Measurements from ENCODE around the gene TIMM44.

The TIMM44 gene

DNA sequence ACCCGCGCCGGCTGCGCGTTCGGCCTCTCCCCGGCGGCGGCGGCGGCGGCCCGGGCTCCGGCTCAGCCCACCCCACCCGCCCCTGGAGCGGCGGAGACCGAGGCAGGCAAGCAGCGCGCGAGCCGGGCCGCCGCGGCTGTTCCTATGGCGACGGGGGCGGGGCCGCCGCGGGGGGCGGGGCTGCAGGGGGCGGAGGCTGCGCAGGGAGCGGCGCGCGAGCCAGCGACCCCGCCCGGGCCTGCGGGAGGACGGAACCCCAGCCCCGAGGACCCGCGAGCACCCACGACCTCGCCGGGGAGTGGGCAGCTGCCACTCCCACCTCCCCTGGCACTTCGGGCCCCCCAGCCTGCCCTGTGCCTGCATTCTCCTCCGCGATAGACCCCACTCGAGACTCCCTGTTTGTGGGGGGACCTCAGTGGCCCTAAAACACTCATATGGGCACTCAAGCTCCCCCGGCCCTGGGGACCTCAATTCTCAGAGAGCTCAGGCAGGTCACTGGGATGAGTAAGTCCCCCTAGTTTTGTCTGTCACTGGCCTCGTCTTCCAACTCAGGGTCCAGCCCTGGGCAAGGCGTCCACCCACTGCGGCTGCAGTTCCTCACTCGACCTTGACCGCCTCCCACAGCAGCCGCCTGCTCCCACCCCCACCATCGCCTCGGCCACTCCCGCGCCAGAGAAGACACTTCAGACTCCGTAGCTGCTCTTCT is 17.3 kb downstream of the TIMM44 start, which contains the start of gene CTXN1:
CTXN1 (minus strand) TSS at position 115 of the 706 bp plus-strand sequence. CDS start 597 bp downstream, outside the sequence.
- TF ChIP-seq SNAI2 (CRISPR knock-in tag; IDR thresholded peaks at IDR 0.05) (no peak), RARB (CRISPR knock-in tag; IDR thresholded peaks at IDR 0.05) (no peak), CSRNP3 (CRISPR knock-in tag; IDR thresholded peaks at IDR 0.05) (no peak), ZNF8 (CRISPR knock-in tag; IDR thresholded peaks at IDR 0.05) (no peak), PPARA (CRISPR knock-in tag; IDR thresholded peaks at IDR 0.05; ENCODE audit: borderline replicate concordance) (no peak), OSR1 (CRISPR knock-in tag; IDR thresholded peaks at IDR 0.05) (no peak), ARNTL (CRISPR knock-in tag; IDR thresholded peaks at IDR 0.05; ENCODE audit: borderline replicate concordance, low read depth) (no peak), ISL1 (CRISPR knock-in tag; IDR thresholded peaks at IDR 0.05) (no peak), ZNF70 (CRISPR knock-in tag; IDR thresholded peaks at IDR 0.05) (no peak), ZNF565 (CRISPR knock-in tag; conservative IDR thresholded peaks at IDR 0.05; ENCODE audit: low read depth) (no peak)
- TF ChIP-seq, protein P1, sequence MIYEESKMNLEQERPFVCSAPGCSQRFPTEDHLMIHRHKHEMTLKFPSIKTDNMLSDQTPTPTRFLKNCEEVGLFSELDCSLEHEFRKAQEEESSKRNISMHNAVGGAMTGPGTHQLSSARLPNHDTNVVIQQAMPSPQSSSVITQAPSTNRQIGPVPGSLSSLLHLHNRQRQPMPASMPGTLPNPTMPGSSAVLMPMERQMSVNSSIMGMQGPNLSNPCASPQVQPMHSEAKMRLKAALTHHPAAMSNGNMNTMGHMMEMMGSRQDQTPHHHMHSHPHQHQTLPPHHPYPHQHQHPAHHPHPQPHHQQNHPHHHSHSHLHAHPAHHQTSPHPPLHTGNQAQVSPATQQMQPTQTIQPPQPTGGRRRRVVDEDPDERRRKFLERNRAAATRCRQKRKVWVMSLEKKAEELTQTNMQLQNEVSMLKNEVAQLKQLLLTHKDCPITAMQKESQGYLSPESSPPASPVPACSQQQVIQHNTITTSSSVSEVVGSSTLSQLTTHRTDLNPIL (CRISPR knock-in tag; IDR thresholded peaks at IDR 0.05; ENCODE audit: low read depth): no peak
- peak; percentile 44 for ATAC-seq

DNA sequence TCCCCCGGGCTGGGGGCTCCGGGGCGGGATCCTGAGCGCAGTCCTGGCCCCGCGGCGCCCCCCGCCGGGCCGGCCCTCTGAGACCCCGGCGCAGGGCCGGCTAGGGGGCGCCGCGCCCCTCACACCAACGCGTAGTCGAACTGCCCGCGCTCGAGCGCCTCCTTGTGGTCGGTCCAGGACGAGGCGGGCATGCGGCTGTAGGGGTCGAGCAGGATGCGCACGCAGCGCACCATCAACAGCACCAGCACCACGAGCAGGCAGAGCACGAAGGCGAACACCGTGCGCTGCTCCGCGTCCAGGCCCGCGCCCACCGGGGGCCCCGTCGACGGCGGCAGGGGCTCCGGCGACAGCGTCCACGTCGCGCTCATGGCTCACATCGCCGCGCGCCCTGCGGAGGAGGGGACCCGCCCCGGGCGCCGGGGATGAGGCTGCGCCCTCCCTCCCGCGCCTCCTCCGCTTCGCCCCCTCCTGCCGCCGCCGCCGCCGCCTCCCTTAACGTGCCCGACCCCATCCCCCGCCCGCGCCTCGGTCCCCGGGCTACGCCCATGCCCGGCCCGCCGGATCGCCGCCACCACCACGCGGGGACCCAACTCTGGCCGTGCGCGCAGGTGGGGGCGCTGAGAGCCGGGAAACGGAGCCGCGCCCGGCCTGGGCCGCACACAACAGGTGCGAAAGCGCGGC is 18.2 kb downstream of the TIMM44 start:
- TF ChIP-seq ISL1 (CRISPR knock-in tag; IDR thresholded peaks at IDR 0.05) (no peak), OSR1 (CRISPR knock-in tag; IDR thresholded peaks at IDR 0.05) (no peak), TCF4 (CRISPR knock-in tag; IDR thresholded peaks at IDR 0.05; ENCODE audit: borderline replicate concordance) (no peak), ZFP3 (CRISPR knock-in tag; IDR thresholded peaks at IDR 0.05) (0 out of 2 replicates have a peak, but pooled peaks have one; percentile 60)
- TF ChIP-seq, protein P1 (CRISPR knock-in tag; IDR thresholded peaks at IDR 0.05; ENCODE audit: low read depth): no peak
- peak; percentile 16 for ATAC-seq

DNA sequence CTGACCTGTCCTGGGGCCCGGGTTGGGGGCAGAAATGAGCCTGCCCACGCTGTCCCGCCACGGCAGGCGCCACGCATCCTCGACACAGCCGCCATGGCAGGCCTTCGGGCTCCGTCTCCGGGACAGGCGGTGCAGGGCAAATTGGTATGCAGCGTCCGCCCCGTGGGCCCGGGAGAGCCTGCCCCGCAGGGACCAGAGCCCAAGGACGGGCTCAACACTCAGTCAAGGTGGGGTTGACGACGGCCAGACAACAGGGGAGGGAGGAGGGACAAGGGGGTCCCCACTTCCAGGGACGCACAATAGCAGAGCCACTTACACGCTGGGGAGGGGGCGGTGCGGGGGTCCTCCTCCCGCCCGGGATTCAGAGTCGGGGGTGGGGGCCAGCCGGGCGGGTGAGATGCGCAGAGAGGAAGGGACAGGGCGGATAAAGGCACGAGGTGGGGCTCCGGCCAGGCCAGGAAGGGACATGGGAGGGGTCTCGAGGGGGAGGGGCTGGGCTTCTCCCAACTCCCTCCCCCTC is 18.8 kb downstream of the TIMM44 start:
- no peak for TF ChIP-seq TOX (CRISPR knock-in tag; IDR thresholded peaks at IDR 0.05; ENCODE audit: borderline replicate concordance)
- TF ChIP-seq CSRNP3 (CRISPR knock-in tag; IDR thresholded peaks at IDR 0.05): no peak
- no peak for TF ChIP-seq ESRRG (CRISPR knock-in tag; IDR thresholded peaks at IDR 0.05)
- TF ChIP-seq, protein P1 (CRISPR knock-in tag; IDR thresholded peaks at IDR 0.05; ENCODE audit: low read depth): no peak
- no peak for ATAC-seq

DNA sequence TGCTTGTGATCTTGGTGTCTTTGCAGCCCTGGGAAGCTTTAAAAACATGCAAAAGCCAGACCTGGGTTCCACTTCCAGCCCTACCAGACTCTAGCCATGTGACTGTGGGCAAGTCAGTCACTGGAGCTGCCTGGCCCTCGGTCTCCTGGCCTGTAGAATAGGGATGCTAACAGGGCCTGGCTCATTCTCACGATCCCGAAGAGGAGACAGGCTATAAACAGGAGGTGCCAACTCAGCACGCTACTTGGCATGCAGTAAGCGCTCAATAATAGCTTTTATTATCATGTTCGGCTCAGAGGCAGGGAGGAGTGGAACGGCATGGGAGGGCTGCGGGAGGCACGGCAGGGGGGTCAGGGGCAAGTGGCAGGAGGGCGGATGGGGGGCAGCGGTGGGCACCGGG is 19.2 kb downstream of the TIMM44 start:
- TF ChIP-seq ISL1 (CRISPR knock-in tag; IDR thresholded peaks at IDR 0.05): no peak
- TF ChIP-seq SNAI2 (CRISPR knock-in tag; IDR thresholded peaks at IDR 0.05): no peak
- no peak for TF ChIP-seq OSR1 (CRISPR knock-in tag; IDR thresholded peaks at IDR 0.05)
- no peak for TF ChIP-seq RARB (CRISPR knock-in tag; IDR thresholded peaks at IDR 0.05)
- TF ChIP-seq TSHZ2 (CRISPR knock-in tag; IDR thresholded peaks at IDR 0.05): no peak
- no peak for TF ChIP-seq CSDC2 (CRISPR knock-in tag; IDR thresholded peaks at IDR 0.05)
- TF ChIP-seq TCF4 (CRISPR knock-in tag; IDR thresholded peaks at IDR 0.05; ENCODE audit: borderline replicate concordance): no peak
- TF ChIP-seq ZNF565 (CRISPR knock-in tag; conservative IDR thresholded peaks at IDR 0.05; ENCODE audit: low read depth): no peak
- no peak for TF ChIP-seq ZFP3 (CRISPR knock-in tag; IDR thresholded peaks at IDR 0.05)
- TF ChIP-seq TOX (CRISPR knock-in tag; IDR thresholded peaks at IDR 0.05; ENCODE audit: borderline replicate concordance): no peak
- no peak for TF ChIP-seq ZFP30 (CRISPR knock-in tag; IDR thresholded peaks at IDR 0.05)
- TF ChIP-seq GLIS3 (CRISPR knock-in tag; IDR thresholded peaks at IDR 0.05): no peak
- no peak for TF ChIP-seq ZNF70 (CRISPR knock-in tag; IDR thresholded peaks at IDR 0.05)
- TF ChIP-seq BACH2 (CRISPR knock-in tag; IDR thresholded peaks at IDR 0.05; ENCODE audit: borderline replicate concordance): no peak
- no peak for ATAC-seq
